Fibroblast of lung (primary cell): ENCODE measurements around the gene LXN. TPM values are rescaled to one million over a fixed set of nuclear protein-coding genes. Genes with fewer than 3 reads are reported as not detected.

Experiments used
- DNase-seq, 2 donors: peaks; one replicate each; pipeline versions ENCODE4 v3.0.0 to v3.0.0-alpha.2; 2010; ENCODE audit warnings: low read depth in 2 of 2
- H2AFZ ChIP-seq: 2 replicates; pipeline ENCODE4 v1.5.1; 2012; ENCODE audit warnings: low read length, control low read depth, inconsistent platforms
- H3K27ac ChIP-seq: 2 replicates; pipeline ENCODE4 v1.5.1; 2011; ENCODE audit warnings: low read length, control low read depth; ENCODE audit not compliant: insufficient read depth
- H3K27me3 ChIP-seq: 2 replicates; pipeline ENCODE4 v1.5.1; 2011; ENCODE audit warnings: mild to moderate bottlenecking, low read length; ENCODE audit not compliant: control insufficient read depth, insufficient read depth
- H3K36me3 ChIP-seq: 2 replicates; pipeline ENCODE4 v1.5.1; 2011; ENCODE audit warnings: low read length; ENCODE audit not compliant: control insufficient read depth, insufficient read depth
- H3K4me1 ChIP-seq: 2 replicates; pipeline ENCODE4 v1.5.1; 2011; ENCODE audit warnings: low read length; ENCODE audit not compliant: control insufficient read depth, insufficient read depth; ENCODE audit errors: extremely low read depth
- H3K4me2 ChIP-seq: 2 replicates; pipeline ENCODE4 v1.5.1; 2011; ENCODE audit warnings: low read length, control low read depth; ENCODE audit not compliant: insufficient read depth; ENCODE audit errors: extremely low read depth
- H3K4me3 ChIP-seq, 4 experiments: fragments of 200-600 bp in 1 of 4; sonication (generic) in 1 of 4; replicated peaks in 1 of 4; 2 replicates each; pipeline ENCODE4 v1.5.1; 2011 to 2016; ENCODE audit warnings: low read length in 4 of 4, low read depth in 3 of 4, mild to moderate bottlenecking in 3 of 4, control low read depth in 2 of 4, inconsistent platforms in 1 of 4, mixed read lengths in 1 of 4; ENCODE audit not compliant: insufficient read depth in 1 of 4; ENCODE audit errors: control extremely low read depth in 1 of 4
- H3K79me2 ChIP-seq: 2 replicates; pipeline ENCODE4 v1.5.1; 2012; ENCODE audit warnings: mild to moderate bottlenecking, low read length, inconsistent platforms; ENCODE audit not compliant: control insufficient read depth, insufficient read depth
- H3K9ac ChIP-seq: 2 replicates; pipeline ENCODE4 v1.5.1; 2011; ENCODE audit warnings: mild to moderate bottlenecking, low read length, control low read depth; ENCODE audit not compliant: insufficient read depth
- H3K9me3 ChIP-seq: 2 replicates; pipeline ENCODE4 v1.5.1; 2012; ENCODE audit warnings: low read depth, low read length; ENCODE audit not compliant: control insufficient read depth, insufficient read depth
- H4K20me1 ChIP-seq: 2 replicates; pipeline ENCODE4 v1.5.1; 2011; ENCODE audit warnings: low read length; ENCODE audit not compliant: control insufficient read depth, insufficient read depth; ENCODE audit errors: extremely low read depth
- CTCF ChIP-seq, 2 donors: IDR thresholded peaks in 1 of 2; conservative IDR thresholded peaks in 1 of 2; 1 replicate in 1 of 2; 2 replicates in 1 of 2; pipeline ENCODE4 v1.5.1; 2011 to 2012; ENCODE audit warnings: low read length in 2 of 2, control low read depth in 1 of 2, inconsistent platforms in 1 of 2, low read depth in 1 of 2, mild to moderate bottlenecking in 1 of 2
- EZH2 ChIP-seq: IDR thresholded peaks from 2 replicates; pipeline ENCODE4 v1.5.1; 2012; ENCODE audit warnings: low read length, control low read depth, mild to moderate bottlenecking; ENCODE audit errors: missing control alignments
- polyA plus RNA-seq, 2 donors: library from polyadenylated mRNA; depleted of rRNA in 1 of 2; stranded (reverse) in 1 of 2; unstranded in 1 of 2; fragments of >200 nt; gene quantifications; 2 replicates each; pipeline ENCODE4 v1.2.1, GENCODE V29; 2011 to 2012; ENCODE audit warnings: missing spikeins in 1 of 2
- total RNA-seq: library from RNA; depleted of rRNA; stranded (reverse); fragments of >200 nt; gene quantifications from 2 replicates; pipeline ENCODE4 v1.2.1, GENCODE V29; 2014

The LXN gene
- total and polyA plus RNA-seq, 2 donors (not counting 1 experiment from before 2014, with no cell fraction given) = 162 to 168 TPM

DNA sequence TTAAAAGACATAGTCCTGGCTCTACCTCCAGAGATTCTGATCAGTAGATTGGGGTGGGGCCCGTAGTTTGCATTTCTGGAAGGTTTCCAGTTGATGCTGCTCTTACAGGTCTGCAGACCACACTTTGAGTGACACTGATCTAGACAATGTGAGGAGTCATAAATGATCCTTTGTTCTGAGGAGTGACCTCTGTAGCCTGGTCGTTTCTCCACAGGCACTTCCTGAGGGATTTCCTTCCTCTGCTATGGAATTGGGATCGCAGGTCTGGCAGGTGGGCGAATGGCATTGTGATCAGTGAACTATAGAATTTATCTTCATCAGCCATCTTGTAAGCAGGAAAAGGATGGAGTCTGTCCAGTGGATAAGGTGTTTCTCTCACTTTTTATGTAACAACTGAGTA, 22.7 kb downstream of the LXN start:
- H3K36me3 ChIP-seq = peaks cover 5% of the 10 kb centered on the region
- DNase-seq = no peak
- H3K27ac ChIP-seq = no peak overlapping the region
- peaks cover 2% of the 10 kb centered on the region for H3K4me1 ChIP-seq
- peaks cover 19% of the 10 kb centered on the region for H3K79me2 ChIP-seq
- TF ChIP-seq CTCF (conservative IDR thresholded peaks at IDR 0.05 in 1 of 2, IDR thresholded peaks at IDR 0.05 in 1 of 2; ENCODE audit: low read depth in 1 of 2, low read length in 2 of 2) (no peak), EZH2 (no peak)
- no peak overlapping the region for H2AFZ ChIP-seq
- no peaks in the 10 kb centered on the region for H3K27me3 ChIP-seq
- H3K9me3 ChIP-seq = no peaks in the 10 kb centered on the region
- H4K20me1 ChIP-seq = no peaks in the 10 kb centered on the region
- no peak overlapping the region for H3K4me3 ChIP-seq
- no peak overlapping the region for H3K9ac ChIP-seq
- H3K4me2 ChIP-seq = no peak overlapping the region

DNA sequence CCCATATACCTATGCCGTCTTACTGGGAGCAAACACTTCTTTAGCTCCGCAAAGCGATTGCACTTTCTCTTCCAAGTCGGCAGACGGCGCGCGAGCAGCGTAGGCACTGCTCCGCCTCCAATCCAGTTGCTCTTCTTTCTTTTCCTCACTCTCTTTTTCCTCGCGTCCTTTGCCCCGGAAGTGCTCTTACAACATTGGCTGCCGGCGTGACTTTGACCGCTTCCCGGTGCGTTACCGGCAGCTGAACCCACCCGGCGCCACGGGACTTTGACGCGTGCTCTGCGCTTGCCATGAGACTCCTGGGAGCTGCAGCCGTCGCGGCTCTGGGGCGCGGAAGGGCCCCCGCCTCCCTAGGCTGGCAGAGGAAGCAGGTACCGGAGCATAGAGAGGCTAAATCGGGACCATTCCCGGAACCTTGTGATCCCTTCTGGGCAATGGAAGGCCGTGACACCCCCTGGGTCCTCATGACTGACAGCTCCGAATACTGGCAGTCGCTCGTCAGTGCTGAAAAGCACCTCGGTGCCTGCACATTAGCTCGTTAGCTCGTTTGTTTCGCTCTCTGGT, 28.0 kb downstream of the LXN start, which contains the start of gene GFM1:
GFM1 (plus strand) TSS at position 183 of the 564 bp plus-strand sequence; CDS start at position 291, 108 bp downstream.
- TF ChIP-seq EZH2 (no peak), CTCF (conservative IDR thresholded peaks at IDR 0.05 in 1 of 2, IDR thresholded peaks at IDR 0.05 in 1 of 2; ENCODE audit: low read depth in 1 of 2, low read length in 2 of 2) (peak; percentile 83 to 98)
- Histone ChIP-seq H3K9ac (peak within 1 kb of the TSS; percentile 75), H3K4me3 (peak within 1 kb of the TSS; percentile 65 to 99 (median 90)), H3K79me2 (peaks cover 22% of the 10 kb centered on the region), H3K27me3 (no peaks in the 10 kb centered on the region), H4K20me1 (no peaks in the 10 kb centered on the region), H3K4me2 (peak within 1 kb of the TSS; percentile 83), H3K27ac (peak within 1 kb of the TSS; percentile 86), H2AFZ (peak within 1 kb of the TSS; percentile 57), H3K36me3 (no peaks in the 10 kb centered on the region), H3K9me3 (no peaks in the 10 kb centered on the region), H3K4me1 (peaks cover 2% of the 10 kb centered on the region)
- peak; percentile 96 for DNase-seq

- TF ChIP-seq CTCF (conservative IDR thresholded peaks at IDR 0.05 in 1 of 2, IDR thresholded peaks at IDR 0.05 in 1 of 2; ENCODE audit: low read depth in 1 of 2, low read length in 2 of 2) (no peak), EZH2 (no peak)
- H3K79me2 ChIP-seq = peaks cover 22% of the 10 kb centered on the region
- peaks cover 2% of the 10 kb centered on the region for H3K4me1 ChIP-seq
- no peak overlapping the region for H3K4me3 ChIP-seq
- no peak overlapping the region for H3K27ac ChIP-seq
- H4K20me1 ChIP-seq = no peaks in the 10 kb centered on the region
- no peaks in the 10 kb centered on the region for H3K9me3 ChIP-seq
- H3K36me3 ChIP-seq = no peaks in the 10 kb centered on the region
- no peak for DNase-seq
- H3K9ac ChIP-seq = no peak overlapping the region
- no peak overlapping the region for H3K4me2 ChIP-seq
- H2AFZ ChIP-seq = no peak overlapping the region
- no peaks in the 10 kb centered on the region for H3K27me3 ChIP-seq
These were observed 29.8 kb downstream of the LXN start for GRCh38 chr3:158642474-158643210.
